Stimulated activated naive B cell treated with anti-CD40 and anti-IgM and Interleukin-4, amounts not matched to agents 10 μg/mL and 1 μg/mL and 100 μg/mL, for 72 hours (primary cell): ENCODE measurements around the gene ALS2.
"Not testable (repeated sequence)": the region's sequence is repeated elsewhere in the genome, so short reads cannot be mapped to it uniquely, and the experiment has no call there.

Experiments used
- ATAC-seq, 2 donors: fragments of 150-1000 bp; cut with Tn5 transposase; replicated peaks; 2 replicates each; pipeline ENCODE4 v1.10.0; 2021; ENCODE audit warnings: moderate library complexity in 1 of 2
- DNase-seq: peaks from one replicate; pipeline ENCODE4 v3.0.0; 2021
- H3K27ac Mint-ChIP-seq: one replicate; pipeline ENCODE4 v1.8.0; 2022; ENCODE audit warnings: mild to moderate bottlenecking, mixed read lengths
- H3K27me3 Mint-ChIP-seq, 2 donors: one replicate each; pipeline ENCODE4 v1.8.0; 2022; ENCODE audit warnings: mixed read lengths in 2 of 2
- H3K36me3 Mint-ChIP-seq, 2 donors: one replicate each; pipeline ENCODE4 v1.8.0; 2022; ENCODE audit warnings: mixed read lengths in 2 of 2, mild to moderate bottlenecking in 1 of 2
- H3K4me1 Mint-ChIP-seq, 2 donors: one replicate each; pipeline ENCODE4 v1.8.0; 2022; ENCODE audit warnings: mixed read lengths in 2 of 2, mild to moderate bottlenecking in 1 of 2
- H3K4me3 Mint-ChIP-seq, 2 donors: one replicate each; pipeline ENCODE4 v1.8.0; 2022; ENCODE audit warnings: mild to moderate bottlenecking in 2 of 2, mixed read lengths in 2 of 2, moderate library complexity in 1 of 2
- H3K9me3 Mint-ChIP-seq, 2 donors: one replicate each; pipeline ENCODE4 v1.8.0; 2022; ENCODE audit warnings: mixed read lengths in 2 of 2, mild to moderate bottlenecking in 1 of 2

ALS2 gene

GRCh38 chr2:201780674-201781493 is at the start of gene ALS2:
Gene ALS2, minus strand, starts transcription at chr2:201780933. Its CDS starts 12,048 bp downstream, at chr2:201768885.
- Mint-ChIP-seq H3K4me1 (peaks cover 7 to 15% of the 10 kb centered on the region in 2 donors), H3K36me3 (no peaks in the 10 kb centered on the region), H3K27ac (peak within 1 kb of the TSS; percentile 97), H3K27me3 (peaks cover 6% of the 10 kb centered on the region in 2 donors), H3K4me3 (peak within 1 kb of the TSS; percentile 98 to 99), H3K9me3 (no peaks in the 10 kb centered on the region)
- ATAC-seq (peak; percentile 94 to 96), DNase-seq (peak; percentile 88)

- DNase-seq (no peak), ATAC-seq (no peak)
- no peak overlapping the region for H3K27ac Mint-ChIP-seq
Observed at GRCh38 chr2:201828220-201828619, 47.5 kb upstream of the ALS2 start.

GRCh38 chr2:201827621-201828020 is 46.9 kb upstream of the ALS2 start:
- Mint-ChIP-seq H3K27me3 (peaks cover 11 to 16% of the 10 kb centered on the region in 2 donors), H3K4me1 (no peaks in the 10 kb centered on the region), H3K9me3 (peaks cover 0 to 3% of the 10 kb centered on the region in 2 donors), H3K27ac (no peak overlapping the region), H3K4me3 (no peak overlapping the region), H3K36me3 (no peaks in the 10 kb centered on the region)
- ATAC-seq = no peak
- DNase-seq = no peak

More at GRCh38 chr2:201828220-201828619, 47.5 kb upstream of the ALS2 start:
- Mint-ChIP-seq H3K36me3 (no peaks in the 10 kb centered on the region), H3K4me3 (no peak overlapping the region), H3K4me1 (no peaks in the 10 kb centered on the region), H3K27me3 (peaks cover 11 to 16% of the 10 kb centered on the region in 2 donors), H3K9me3 (peaks cover 0 to 3% of the 10 kb centered on the region in 2 donors)

- H3K9me3 Mint-ChIP-seq = peaks cover 0 to 1% of the 10 kb centered on the region in 2 donors
- no peaks in the 10 kb centered on the region for H3K4me1 Mint-ChIP-seq
- H3K27me3 Mint-ChIP-seq = peaks cover 12 to 18% of the 10 kb centered on the region in 2 donors
- ATAC-seq = no peak
- DNase-seq = no peak
- no peak overlapping the region for H3K27ac Mint-ChIP-seq
- no peaks in the 10 kb centered on the region for H3K36me3 Mint-ChIP-seq
- no peak overlapping the region for H3K4me3 Mint-ChIP-seq
Observed at GRCh38 chr2:201824212-201824611, 43.5 kb upstream of the ALS2 start.

GRCh38 chr2:201821080-201821479 is 40.3 kb upstream of the ALS2 start:
- H3K27me3 Mint-ChIP-seq = peaks cover 15 to 17% of the 10 kb centered on the region in 2 donors
- no peak overlapping the region for H3K27ac Mint-ChIP-seq
- H3K4me1 Mint-ChIP-seq = no peaks in the 10 kb centered on the region
- peaks cover 0 to 1% of the 10 kb centered on the region in 2 donors for H3K9me3 Mint-ChIP-seq
- no peak overlapping the region for H3K4me3 Mint-ChIP-seq
- ATAC-seq (no peak), DNase-seq (no peak)
- H3K36me3 Mint-ChIP-seq = no peaks in the 10 kb centered on the region

GRCh38 chr2:201820383-201821007 is 39.8 kb upstream of the ALS2 start:
- DNase-seq (no peak), ATAC-seq (no peak)
- no peaks in the 10 kb centered on the region for H3K4me1 Mint-ChIP-seq
- no peak overlapping the region for H3K4me3 Mint-ChIP-seq
- peaks cover 11 to 16% of the 10 kb centered on the region in 2 donors for H3K27me3 Mint-ChIP-seq
- H3K9me3 Mint-ChIP-seq = no peaks in the 10 kb centered on the region
- no peaks in the 10 kb centered on the region for H3K36me3 Mint-ChIP-seq
- H3K27ac Mint-ChIP-seq = no peak overlapping the region

DNA sequence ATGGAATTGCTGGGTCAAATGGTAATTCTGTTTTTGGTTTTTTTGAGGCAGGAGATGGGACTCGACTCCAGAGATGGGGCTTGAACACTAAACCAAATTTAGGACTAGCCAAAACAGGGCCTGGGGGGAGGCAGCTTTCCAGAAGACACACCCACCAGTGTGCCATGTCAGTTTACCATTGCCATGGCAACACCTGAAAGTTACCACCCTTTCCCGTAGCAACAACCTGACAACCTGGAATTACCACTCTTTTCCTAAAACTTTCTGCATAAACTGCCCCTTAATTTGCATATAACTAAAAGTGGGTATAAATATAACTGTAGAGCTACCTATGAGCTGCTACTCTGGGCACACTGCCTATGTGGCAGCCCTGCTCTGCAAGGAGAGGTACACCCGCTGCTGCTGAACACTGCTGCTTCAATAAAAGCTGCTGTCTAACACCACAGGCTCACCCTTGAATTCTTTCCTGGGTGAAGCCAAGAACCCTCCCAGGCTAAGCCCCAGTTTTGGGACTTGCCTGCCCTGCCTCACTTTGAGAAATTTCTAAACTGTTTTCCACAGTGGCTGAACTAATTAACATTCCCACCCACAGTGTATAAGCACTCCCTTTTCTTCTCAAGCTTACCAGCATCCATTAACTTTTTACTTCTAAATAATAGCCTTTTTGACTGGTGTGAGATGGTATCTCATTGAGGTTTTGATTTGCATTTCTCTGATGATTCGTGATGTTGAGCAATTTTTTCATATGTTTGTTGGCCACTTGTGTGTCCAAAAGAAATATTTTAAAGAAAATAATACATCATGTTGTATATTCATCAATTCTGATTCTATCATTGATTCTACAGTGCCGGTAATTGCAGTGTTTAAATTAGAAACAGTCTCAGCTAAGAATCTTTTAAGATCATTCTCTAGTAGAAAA is 36.2 kb upstream of the ALS2 start:
- Mint-ChIP-seq H3K27me3 (peaks cover 14 to 15% of the 10 kb centered on the region in 2 donors), H3K4me3 (no peak overlapping the region), H3K9me3 (no peaks in the 10 kb centered on the region), H3K27ac (no peak overlapping the region), H3K36me3 (no peaks in the 10 kb centered on the region), H3K4me1 (no peaks in the 10 kb centered on the region)
- ATAC-seq = no peak
- no peak for DNase-seq

DNA sequence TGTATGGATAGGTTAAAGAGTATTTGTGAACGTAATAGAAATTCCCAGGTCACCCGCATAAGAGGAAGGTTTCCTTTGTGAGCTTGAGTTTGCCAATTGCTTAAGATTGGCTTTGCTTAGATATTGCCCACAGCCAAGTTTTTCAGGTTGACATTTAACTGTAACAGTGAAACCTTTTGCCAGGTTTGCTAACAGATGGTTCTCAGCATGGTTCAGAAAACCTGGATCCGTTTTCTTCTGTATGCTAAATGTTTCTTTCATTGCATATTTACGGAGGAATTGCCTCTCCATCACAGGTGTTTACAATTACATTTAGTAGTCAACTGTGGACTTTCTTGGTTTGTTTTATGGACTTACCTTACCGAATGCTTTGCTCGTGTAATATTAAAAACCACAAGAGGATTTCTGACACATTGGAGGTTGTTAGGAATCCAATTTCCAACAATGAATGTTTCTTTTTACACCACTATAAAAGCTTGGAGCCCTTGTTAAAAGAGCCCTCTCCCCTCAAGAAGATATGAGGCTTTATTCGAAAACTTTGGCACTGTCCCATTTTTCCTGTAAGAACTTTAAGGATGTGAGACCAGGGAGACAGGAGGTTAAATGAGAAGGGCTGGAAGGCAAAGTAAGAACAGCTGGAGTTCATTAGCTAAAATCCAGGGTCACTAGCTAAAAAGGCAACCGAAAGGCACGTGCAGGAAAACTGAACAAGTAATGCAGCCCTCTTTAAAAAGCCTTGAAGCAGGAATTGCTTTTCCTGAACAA is 33.4 kb upstream of the ALS2 start:
- Mint-ChIP-seq H3K36me3 (no peaks in the 10 kb centered on the region), H3K27me3 (peaks cover 13 to 17% of the 10 kb centered on the region in 2 donors), H3K27ac (no peak overlapping the region), H3K4me3 (no peak overlapping the region), H3K4me1 (no peaks in the 10 kb centered on the region), H3K9me3 (no peaks in the 10 kb centered on the region)
- ATAC-seq (no peak), DNase-seq (no peak)

GRCh38 chr2:201810604-201811003 is 29.9 kb upstream of the ALS2 start:
- peaks cover 10 to 15% of the 10 kb centered on the region in 2 donors for H3K4me1 Mint-ChIP-seq
- not testable (repeated sequence) for H3K9me3 Mint-ChIP-seq, H3K4me3 Mint-ChIP-seq, ATAC-seq, H3K36me3 Mint-ChIP-seq, H3K27ac Mint-ChIP-seq, DNase-seq
- H3K27me3 Mint-ChIP-seq = peaks cover 4 to 23% of the 10 kb centered on the region in 2 donors

DNA sequence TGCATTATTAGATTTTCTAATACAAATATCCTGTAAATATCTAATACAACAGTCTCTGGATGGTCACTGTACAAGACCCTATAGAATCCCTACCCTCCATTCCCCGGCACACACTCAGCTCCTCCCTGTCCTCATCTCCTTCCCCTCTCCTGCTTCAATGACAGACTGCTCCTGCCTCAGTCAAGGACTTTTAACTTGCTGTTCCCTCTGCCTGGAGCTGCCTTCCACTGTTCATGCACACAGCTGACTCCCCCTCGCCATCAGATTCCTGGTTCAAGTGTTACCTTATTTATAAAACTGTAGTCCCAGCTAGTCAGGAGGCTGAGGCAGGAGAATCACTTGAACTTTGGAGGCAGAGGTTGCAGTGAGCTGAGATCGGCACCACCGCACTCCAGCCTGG is 28.9 kb upstream of the ALS2 start:
- no peak overlapping the region for H3K4me3 Mint-ChIP-seq
- ATAC-seq = no peak
- no peaks in the 10 kb centered on the region for H3K36me3 Mint-ChIP-seq
- DNase-seq = no peak
- H3K27me3 Mint-ChIP-seq = peaks cover 4 to 23% of the 10 kb centered on the region in 2 donors
- peaks cover 10 to 15% of the 10 kb centered on the region in 2 donors for H3K4me1 Mint-ChIP-seq
- H3K9me3 Mint-ChIP-seq = no peaks in the 10 kb centered on the region
- H3K27ac Mint-ChIP-seq = no peak overlapping the region

DNA sequence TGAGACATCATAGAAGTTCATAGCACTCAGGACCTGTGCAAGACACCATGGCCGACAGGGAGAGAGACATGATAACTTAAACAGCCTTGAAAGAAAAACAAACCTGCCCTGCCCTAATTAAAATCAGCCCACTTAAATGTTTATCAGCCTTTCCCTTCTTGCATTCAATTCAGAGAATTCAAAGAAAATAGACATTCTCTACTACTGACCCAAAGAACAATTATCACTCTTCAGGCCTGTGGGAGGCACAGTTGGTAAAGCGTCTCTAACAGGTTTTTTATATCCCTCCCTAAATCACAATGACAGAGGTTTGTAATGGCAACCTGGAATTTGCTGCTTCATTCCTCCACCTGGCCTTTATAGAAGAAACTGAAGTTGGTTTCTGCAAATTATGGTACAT is 27.3 kb upstream of the ALS2 start:
- Mint-ChIP-seq H3K36me3 (no peaks in the 10 kb centered on the region), H3K4me3 (no peak overlapping the region), H3K4me1 (peaks cover 10 to 15% of the 10 kb centered on the region in 2 donors), H3K27ac (no peak overlapping the region), H3K9me3 (no peaks in the 10 kb centered on the region), H3K27me3 (peaks cover 7 to 22% of the 10 kb centered on the region in 2 donors)
- DNase-seq (no peak), ATAC-seq (no peak)

DNA sequence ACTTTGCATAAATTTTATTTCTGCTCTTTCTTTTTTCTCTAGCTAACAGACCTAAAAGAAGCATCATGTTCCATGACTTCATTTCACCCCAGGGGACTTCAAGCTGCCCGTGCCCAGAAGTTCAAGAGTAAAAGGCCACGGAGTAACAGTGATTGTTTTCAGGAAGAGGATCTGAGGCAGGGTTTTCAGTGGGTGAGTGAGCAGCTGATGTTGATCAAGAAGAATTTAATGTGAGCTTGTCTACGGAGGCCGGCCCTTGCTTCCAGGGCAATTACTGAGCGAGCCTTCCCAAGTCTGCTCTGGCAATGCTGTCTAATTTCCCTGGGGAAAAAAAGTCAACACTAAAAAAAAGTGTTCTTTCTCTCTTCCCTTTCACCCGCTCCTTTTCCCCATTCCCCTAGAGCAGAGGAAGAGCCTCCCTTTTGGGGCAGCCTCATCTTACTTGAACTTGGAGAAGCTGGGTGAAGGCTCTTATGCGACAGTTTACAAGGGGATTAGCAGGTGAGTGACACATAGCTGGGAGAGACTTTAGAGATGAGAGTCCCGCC is 26.8 kb upstream of the ALS2 start:
- peaks cover 10 to 15% of the 10 kb centered on the region in 2 donors for H3K4me1 Mint-ChIP-seq
- ATAC-seq (peak; percentile 89), DNase-seq (peak; percentile 7)
- H3K27ac Mint-ChIP-seq = no peak overlapping the region
- peaks cover 8 to 24% of the 10 kb centered on the region in 2 donors for H3K27me3 Mint-ChIP-seq
- H3K36me3 Mint-ChIP-seq = no peaks in the 10 kb centered on the region
- H3K9me3 Mint-ChIP-seq = no peaks in the 10 kb centered on the region
- H3K4me3 Mint-ChIP-seq = no peak overlapping the region

- DNase-seq (no peak), ATAC-seq (no peak)
- Mint-ChIP-seq H3K27me3 (peaks cover 13 to 27% of the 10 kb centered on the region in 2 donors), H3K27ac (no peak within 1 kb of the TSS), H3K9me3 (no peaks in the 10 kb centered on the region), H3K4me3 (no peak within 1 kb of the TSS), H3K36me3 (no peaks in the 10 kb centered on the region), H3K4me1 (peaks cover 10 to 15% of the 10 kb centered on the region in 2 donors)
Observed at GRCh38 chr2:201806442-201807170, 25.9 kb upstream of the ALS2 start, which contains the start of gene CDK15. Gene CDK15, plus strand, starts transcription at chr2:201806537. Its CDS starts 128 bp downstream, at chr2:201806665.
